Upper lobe of left lung (tissue), 6 donors: Measurements from ENCODE around the gene MYH7B. TPM values are rescaled to one million over a fixed set of nuclear protein-coding genes. Genes with fewer than 3 reads are reported as not detected.

Experiments
- ATAC-seq, 2 donors: fragments of 200-7000 bp; cut with Tn5 transposase; one replicate each; pipeline ENCODE4 v1.9.1; 2022; ENCODE audit warnings: mild to moderate bottlenecking in 2 of 2, moderate library complexity in 2 of 2; ENCODE audit not compliant: low FRiP score in 2 of 2
- DNase-seq, 2 donors: peaks; one replicate each; pipeline ENCODE4 v3.0.0-alpha.2; 2019 to 2020
- H3K27ac ChIP-seq, 4 donors: fragments of 200-600 bp; sonication (generic); one replicate each; pipeline ENCODE4 v1.5.1; 2016 to 2019
- H3K27me3 ChIP-seq, 4 donors: fragments of 200-600 bp; sonication (generic); one replicate each; pipeline ENCODE4 v1.5.1; 2017 to 2019
- H3K36me3 ChIP-seq, 4 donors: fragments of 200-600 bp; sonication (generic); one replicate each; pipeline ENCODE4 v1.5.1; 2016 to 2019
- H3K4me1 ChIP-seq, 4 donors: fragments of 200-600 bp; sonication (generic); one replicate each; pipeline ENCODE4 v1.5.1; 2018 to 2019
- H3K4me3 ChIP-seq, 4 donors: fragments of 200-600 bp; sonication (generic); one replicate each; pipeline ENCODE4 v1.5.1; 2017 to 2019; ENCODE audit warnings: mild to moderate bottlenecking in 2 of 4, moderate library complexity in 1 of 4
- H3K9me3 ChIP-seq, 4 donors: fragments of 200-600 bp; sonication (generic); one replicate each; pipeline ENCODE4 v1.5.1; 2018 to 2019
- CTCF ChIP-seq, 6 experiments: fragments of 450-650 bp in 4 of 6; fragments of 200-600 bp in 2 of 6; sonication (generic) in 2 of 6; IDR thresholded peaks; one replicate each; pipeline ENCODE4 v1.5.1; 2016 to 2019; ENCODE audit warnings: antibody characterized with exemption in 6 of 6
- EP300 ChIP-seq, 4 donors: sonication (generic); formaldehyde crosslinking; IDR thresholded peaks; one replicate each; pipeline ENCODE4 v1.5.1; 2017; ENCODE audit warnings: antibody characterized with exemption in 4 of 4, control low read depth in 2 of 4
- POLR2A ChIP-seq, 4 donors: fragments of 450-650 bp; IDR thresholded peaks; one replicate each; pipeline ENCODE4 v1.5.1; 2016 to 2017; ENCODE audit warnings: antibody characterized with exemption in 4 of 4, mild to moderate bottlenecking in 2 of 4
- POLR2AphosphoS5 ChIP-seq, 2 donors: sonication (generic); formaldehyde crosslinking; IDR thresholded peaks; one replicate each; pipeline ENCODE4 v1.5.1; 2017; ENCODE audit warnings: antibody characterized with exemption in 2 of 2
- WGBS, 2 donors: methylation state at CpG; one replicate each; pipeline ENCODE4 v1.1.5; 2017 to 2018; 5-methylcytosine and 5-hydroxymethylcytosine counted together
- total RNA-seq, 6 donors: library from RNA; depleted of rRNA in 4 of 6; stranded (reverse); fragments of >200 nt in 4 of 6; gene quantifications; one replicate each; pipeline versions ENCODE4 v1.1.0 to v1.2.1, GENCODE V29; 2016 to 2021
- donor health status: DM: no; HTN: no; CAD: no; lungs with moderate emphysema.
- donor health status: DM: no; HTN: yes; CAD: no; lungs with severe emphysema.

MYH7B gene
- total RNA-seq, 6 donors from 2014 or later, result 0.51 to 11.5 (median 0.91) TPM; not detected in 1

GRCh38 chr20:34931771-34932170 is 23.9 kb upstream of the MYH7B start:
- Histone ChIP-seq H3K27me3 (no peaks in the 10 kb centered on the region), H3K27ac (no peak overlapping the region), H3K4me1 (no peaks in the 10 kb centered on the region), H3K36me3 (peaks cover 19 to 66% (median 43%) of the 10 kb centered on the region in 4 donors), H3K9me3 (no peaks in the 10 kb centered on the region), H3K4me3 (no peak overlapping the region)
- DNase-seq (peak in 1 of 2 donors; percentile 63), ATAC-seq (no peak)
- WGBS, 2 donors, result 95 to 97% methylated on average over 2 to 7 of the region's 7 CpGs
- TF ChIP-seq CTCF (IDR thresholded peaks at IDR 0.05) (no peak), POLR2AphosphoS5 (IDR thresholded peaks at IDR 0.05) (no peak), EP300 (IDR thresholded peaks at IDR 0.05) (no peak), POLR2A (IDR thresholded peaks at IDR 0.05) (no peak)

- peak overlapping the region; percentile 18 to 59 (median 45) for H3K27ac ChIP-seq
- peak; percentile 56 to 80 for ATAC-seq
- H3K36me3 ChIP-seq, result peaks cover 0 to 50% (median 21%) of the 10 kb centered on the region in 4 donors
- H3K4me3 ChIP-seq, result no peak overlapping the region
- no peaks in the 10 kb centered on the region for H3K27me3 ChIP-seq
- peaks cover 6 to 12% (median 10%) of the 10 kb centered on the region in 4 donors for H3K4me1 ChIP-seq
- TF ChIP-seq EP300 (IDR thresholded peaks at IDR 0.05) (no peak), POLR2AphosphoS5 (IDR thresholded peaks at IDR 0.05) (no peak), POLR2A (IDR thresholded peaks at IDR 0.05) (no peak), CTCF (IDR thresholded peaks at IDR 0.05) (no peak)
- H3K9me3 ChIP-seq, result no peaks in the 10 kb centered on the region
- DNase-seq, result peak in 1 of 2 donors; percentile 58
- WGBS, 2 donors, result 59 to 75% methylated on average over 14 of the region's 14 CpGs
These were observed 17.1 kb upstream of the MYH7B start for GRCh38 chr20:34938466-34939163.

GRCh38 chr20:34940081-34940481 is 15.6 kb upstream of the MYH7B start:
- H3K36me3 ChIP-seq, result peaks cover 0 to 56% (median 23%) of the 10 kb centered on the region in 4 donors
- peaks cover 6 to 12% (median 10%) of the 10 kb centered on the region in 4 donors for H3K4me1 ChIP-seq
- ATAC-seq, result no peak
- no peak overlapping the region for H3K27ac ChIP-seq
- H3K4me3 ChIP-seq, result no peak overlapping the region
- H3K27me3 ChIP-seq, result no peaks in the 10 kb centered on the region
- WGBS, 2 donors, result 70 to 82% methylated on average over 1 of the region's 1 CpG
- no peak for DNase-seq
- TF ChIP-seq POLR2AphosphoS5 (IDR thresholded peaks at IDR 0.05), result no peak
- no peak for TF ChIP-seq CTCF (IDR thresholded peaks at IDR 0.05)
- TF ChIP-seq EP300 (IDR thresholded peaks at IDR 0.05), result no peak
- TF ChIP-seq POLR2A (IDR thresholded peaks at IDR 0.05), result no peak
- H3K9me3 ChIP-seq, result no peaks in the 10 kb centered on the region

GRCh38 chr20:34941226-34941625 is 14.4 kb upstream of the MYH7B start:
- Histone ChIP-seq H3K27me3 (no peaks in the 10 kb centered on the region), H3K9me3 (no peaks in the 10 kb centered on the region), H3K4me1 (peaks cover 10 to 22% (median 12%) of the 10 kb centered on the region in 4 donors), H3K27ac (no peak overlapping the region), H3K4me3 (no peak overlapping the region), H3K36me3 (peaks cover 0 to 56% (median 25%) of the 10 kb centered on the region in 4 donors)
- DNase-seq (no peak), ATAC-seq (no peak)
- TF ChIP-seq CTCF (IDR thresholded peaks at IDR 0.05) (no peak), EP300 (IDR thresholded peaks at IDR 0.05) (no peak), POLR2A (IDR thresholded peaks at IDR 0.05) (no peak), POLR2AphosphoS5 (IDR thresholded peaks at IDR 0.05) (no peak)
- WGBS, 2 donors, result 83 to 86% methylated on average over 4 of the region's 4 CpGs
